Measurements from ENCODE around the gene MMADHC.
"Not testable (repeated sequence)": the region's sequence is repeated elsewhere in the genome, so short reads cannot be mapped to it uniquely, and the experiment has no call there.

The MMADHC gene

GRCh38 chr2:149594411-149594810, 6.8 kb upstream of the MMADHC start:
- DNase-seq, result no peak

- DNase-seq, result no peak
These were observed 444 bp upstream of the MMADHC start for GRCh38 chr2:149587950-149588487.

GRCh38 chr2:149586898-149587219, 716 bp downstream of the MMADHC start:
- no peak for DNase-seq

GRCh38 chr2:149586063-149586462, 1.5 kb downstream of the MMADHC start:
- no peak for DNase-seq

- no peak for DNase-seq
These were observed 2.2 kb downstream of the MMADHC start for GRCh38 chr2:149585166-149585885.

- no peak for DNase-seq
These were observed 7.3 kb downstream of the MMADHC start for GRCh38 chr2:149579972-149580882.

GRCh38 chr2:149577269-149577668, 10.3 kb downstream of the MMADHC start:
- DNase-seq, result no peak

- DNase-seq, result no peak
These were observed 11.8 kb downstream of the MMADHC start for GRCh38 chr2:149575752-149576151.

- no peak for DNase-seq
These were observed 12.3 kb downstream of the MMADHC start for GRCh38 chr2:149575277-149575676.

GRCh38 chr2:149573760-149574159, 13.8 kb downstream of the MMADHC start:
- no peak for DNase-seq

- no peak for DNase-seq
These were observed 15.2 kb downstream of the MMADHC start for GRCh38 chr2:149572102-149572953.

- DNase-seq, result no peak
These were observed 19.4 kb downstream of the MMADHC start for GRCh38 chr2:149568138-149568537.

- no peak for DNase-seq
These were observed 20.9 kb downstream of the MMADHC start for GRCh38 chr2:149566652-149567051.

- not testable (repeated sequence) for DNase-seq
These were observed 21.9 kb downstream of the MMADHC start for GRCh38 chr2:149565625-149566024.

GRCh38 chr2:149564983-149565382, 22.6 kb downstream of the MMADHC start:
- DNase-seq, result no peak

- DNase-seq, result no peak
These were observed 23.5 kb downstream of the MMADHC start for GRCh38 chr2:149564097-149564496.

- DNase-seq, result no peak
These were observed 25.3 kb downstream of the MMADHC start for GRCh38 chr2:149562324-149562723.

GRCh38 chr2:149561309-149561926, 26.2 kb downstream of the MMADHC start:
- no peak for DNase-seq

GRCh38 chr2:149559341-149560068, 28.1 kb downstream of the MMADHC start:
- DNase-seq, result no peak

GRCh38 chr2:149556452-149556851, 31.1 kb downstream of the MMADHC start:
- no peak for DNase-seq

GRCh38 chr2:149552830-149553229, 34.7 kb downstream of the MMADHC start:
- no peak for DNase-seq

- no peak for DNase-seq
These were observed 35.3 kb downstream of the MMADHC start for GRCh38 chr2:149552226-149552625.

All from cerebellar nuclear complex (tissue), 1 donor.